CD4-positive, alpha-beta T cell (primary cell): Measurements from ENCODE around the gene DLX5. TPM values are rescaled to one million over a fixed set of nuclear protein-coding genes. Genes with fewer than 3 reads are reported as not detected.

Experiments used
- ATAC-seq: fragments of 200-7000 bp; cut with Tn5 transposase; one replicate; pipeline ENCODE4 v1.10.0; 2022; ENCODE audit warnings: mild to moderate bottlenecking; ENCODE audit not compliant: poor library complexity
- CTCF ChIA-PET: fragments of 350-600 bp; sonication (Branson Sonifier 250); formaldehyde crosslinking; loops from one replicate; lab custom pipeline; 2021; ENCODE audit warnings: antibody characterized with exemption, inconsistent platforms; lab: Charles Lee
- POLR2A ChIA-PET: fragments of 350-600 bp; sonication (Branson Sonifier 250); formaldehyde crosslinking; loops from one replicate; lab custom pipeline; 2021; ENCODE audit warnings: antibody characterized with exemption, inconsistent platforms; lab: Charles Lee
- DNase-seq, 14 experiments: peaks; one replicate each; pipeline ENCODE4 v3.0.0-alpha.2; 2013 to 2020; ENCODE audit warnings: mixed read lengths in 2 of 14
- H3K27ac ChIP-seq, 2 donors: one replicate each; pipeline versions ENCODE4 v1.5.1 to v1.7.0; 2013; ENCODE audit warnings: low read length in 2 of 2, low read depth in 1 of 2, mild to moderate bottlenecking in 1 of 2
- H3K27me3 ChIP-seq, 2 experiments: 1 replicate in 1 of 2; 2 replicates in 1 of 2; pipeline versions ENCODE4 v1.6.1 to v1.7.0; 2013; ENCODE audit warnings: low read length in 2 of 2, control low read depth in 1 of 2, mild to moderate bottlenecking in 1 of 2, moderate library complexity in 1 of 2; ENCODE audit not compliant: insufficient read depth in 2 of 2, control insufficient read depth in 1 of 2
- H3K36me3 ChIP-seq: one replicate; pipeline ENCODE4 v1.6.1; 2013; ENCODE audit warnings: low read length, control low read depth; ENCODE audit not compliant: insufficient read depth
- H3K4me1 ChIP-seq: one replicate; pipeline ENCODE4 v1.6.1; 2013; ENCODE audit warnings: low read length, control low read depth; ENCODE audit not compliant: insufficient read depth
- H3K4me3 ChIP-seq: one replicate; pipeline ENCODE4 v1.5.1; 2013; ENCODE audit warnings: mild to moderate bottlenecking, low read length, moderate library complexity
- H3K9me3 ChIP-seq, 2 experiments: 1 replicate in 1 of 2; 2 replicates in 1 of 2; pipeline versions ENCODE4 v1.6.1 to v1.7.0; 2013; ENCODE audit warnings: low read length in 2 of 2, mild to moderate bottlenecking in 2 of 2, control low read depth in 1 of 2, moderate library complexity in 1 of 2; ENCODE audit not compliant: control insufficient read depth in 1 of 2, insufficient read depth in 1 of 2
- H3K27ac Mint-ChIP-seq: one replicate; pipeline ENCODE4 v1.8.0; 2020; ENCODE audit warnings: mixed read lengths
- H3K27me3 Mint-ChIP-seq: one replicate; pipeline ENCODE4 v1.8.0; 2021; ENCODE audit warnings: mixed read lengths
- H3K36me3 Mint-ChIP-seq: one replicate; pipeline ENCODE4 v1.8.0; 2021; ENCODE audit warnings: low read depth, mixed read lengths
- H3K4me1 Mint-ChIP-seq: one replicate; pipeline ENCODE4 v1.8.0; 2021; ENCODE audit warnings: low read depth, mixed read lengths
- H3K4me3 Mint-ChIP-seq: one replicate; pipeline ENCODE4 v1.8.0; 2020; ENCODE audit warnings: mild to moderate bottlenecking, mixed read lengths
- H3K9me3 Mint-ChIP-seq: one replicate; pipeline ENCODE4 v1.8.0; 2020; ENCODE audit warnings: mixed read lengths
- CTCF ChIP-seq: fragments of 200-600 bp; IDR thresholded peaks from one replicate; pipeline ENCODE4 v1.8.0; 2022; ENCODE audit warnings: antibody characterized with exemption, mild to moderate bottlenecking
- intact Hi-C, 2 experiments: fragments of 100-400 bp; cut with DNase I in 1 of 2; cut with micrococcal nuclease in 1 of 2; formaldehyde crosslinking; loops; one replicate each; pipeline versions ENCODE4 v1.15.1 to v1.9.0; 2023 to 2025; cut with DNase I, micrococcal nuclease
- total RNA-seq, 174 experiments: library from RNA in 2 of 174; stranded (reverse) in 2 of 174; gene quantifications; one replicate each; pipeline ENCODE4 v1.2.3 and lab custom pipeline; 2021 to 2026

The DLX5 gene
- total RNA-seq, 2 experiments from 2014 or later = not detected

GRCh38 chr7:97007583-97007861, 17.1 kb downstream of the DLX5 start:
- DNase-seq (no peak), ATAC-seq (no peak)
- Mint-ChIP-seq H3K27ac (no peak overlapping the region), H3K27me3 (peaks cover 97% of the 10 kb centered on the region), H3K4me3 (no peak overlapping the region), H3K4me1 (peaks cover 26% of the 10 kb centered on the region), H3K36me3 (no peaks in the 10 kb centered on the region), H3K9me3 (no peaks in the 10 kb centered on the region)
- no peak overlapping the region for H3K4me3 ChIP-seq
- peaks cover 30% of the 10 kb centered on the region for H3K4me1 ChIP-seq
- POLR2A ChIA-PET = no interaction called here
- no peak for TF ChIP-seq CTCF
- H3K27ac ChIP-seq = no peak overlapping the region
- CTCF ChIA-PET = no interaction called here
- H3K9me3 ChIP-seq = peaks cover 5 to 43% of the 10 kb centered on the region in 2 experiments
- intact Hi-C loops = no loop called here
- peaks cover 78 to 88% of the 10 kb centered on the region in 2 experiments for H3K27me3 ChIP-seq
- H3K36me3 ChIP-seq = no peaks in the 10 kb centered on the region

GRCh38 chr7:97006816-97007582, 17.6 kb downstream of the DLX5 start:
- H3K27ac Mint-ChIP-seq = no peak overlapping the region
- H3K9me3 Mint-ChIP-seq = no peaks in the 10 kb centered on the region
- H3K27me3 Mint-ChIP-seq = peaks cover 97% of the 10 kb centered on the region
- ChIA-PET POLR2A (interaction anchor here (0.6 kb wide), 1 partner anchor 19 kb away, joined by 3 read pairs; no protein-coding TSS in a partner anchor), CTCF (interaction anchor here (1.9 kb wide), 1 partner anchor 20 kb away, joined by 7 read pairs; no protein-coding TSS in a partner anchor)
- no peak overlapping the region for H3K4me3 ChIP-seq
- intact Hi-C loops = no loop called here
- DNase-seq (no peak), ATAC-seq (no peak)
- H3K4me3 Mint-ChIP-seq = peak overlapping the region; percentile 88
- H3K4me1 Mint-ChIP-seq = peaks cover 26% of the 10 kb centered on the region
- no peaks in the 10 kb centered on the region for H3K36me3 ChIP-seq
- H3K9me3 ChIP-seq = peaks cover 0 to 47% of the 10 kb centered on the region in 2 experiments
- no peak overlapping the region for H3K27ac ChIP-seq
- H3K27me3 ChIP-seq = peaks cover 78 to 88% of the 10 kb centered on the region in 2 experiments
- H3K4me1 ChIP-seq = peaks cover 30% of the 10 kb centered on the region
- no peaks in the 10 kb centered on the region for H3K36me3 Mint-ChIP-seq
- no peak for TF ChIP-seq CTCF

DNA sequence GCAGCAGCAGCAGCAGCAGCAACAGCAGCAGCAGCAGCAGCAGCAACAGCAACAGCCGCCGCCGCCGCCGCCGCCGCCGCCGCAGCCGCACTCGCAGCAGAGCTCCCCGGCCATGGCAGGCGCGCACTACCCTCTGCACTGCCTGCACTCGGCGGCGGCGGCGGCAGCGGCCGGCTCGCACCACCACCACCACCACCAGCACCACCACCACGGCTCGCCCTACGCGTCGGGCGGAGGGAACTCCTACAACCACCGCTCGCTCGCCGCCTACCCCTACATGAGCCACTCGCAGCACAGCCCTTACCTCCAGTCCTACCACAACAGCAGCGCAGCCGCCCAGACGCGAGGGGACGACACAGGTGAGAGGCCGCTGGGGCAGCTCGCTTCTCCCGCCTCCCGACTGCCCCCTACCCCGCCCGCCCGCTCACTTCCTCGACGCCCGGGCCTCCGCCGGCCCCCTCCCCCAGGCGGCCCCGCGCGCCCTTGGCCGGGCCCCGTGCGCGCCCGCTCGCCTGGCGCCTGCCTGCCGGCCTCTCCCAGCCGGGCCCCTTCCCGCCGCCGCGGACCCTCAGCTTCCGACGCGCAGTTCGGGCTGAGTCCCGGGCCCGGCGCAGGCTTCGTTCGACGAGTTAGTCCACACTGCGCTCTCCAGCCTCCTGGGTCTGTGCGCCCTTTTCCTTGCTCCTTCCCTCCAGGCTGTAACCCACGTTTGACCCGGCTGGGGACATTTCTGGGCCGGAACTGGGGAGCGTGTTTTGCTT, 18.4 kb downstream of the DLX5 start:
- H3K9me3 Mint-ChIP-seq = no peaks in the 10 kb centered on the region
- peaks cover 30% of the 10 kb centered on the region for H3K4me1 ChIP-seq
- H3K27me3 ChIP-seq = peaks cover 77 to 88% of the 10 kb centered on the region in 2 experiments
- DNase-seq (peak in 6 of 14 experiments; percentile 19 to 62 (median 24)), ATAC-seq (peak; percentile 62)
- peak overlapping the region; percentile 34 for H3K4me3 ChIP-seq
- H3K27me3 Mint-ChIP-seq = peaks cover 97% of the 10 kb centered on the region
- no peaks in the 10 kb centered on the region for H3K36me3 ChIP-seq
- POLR2A ChIA-PET = interaction anchor here (0.6 kb wide), 1 partner anchor 18 kb away, joined by 3 read pairs; no protein-coding TSS in a partner anchor
- no peak overlapping the region for H3K27ac ChIP-seq
- no peaks in the 10 kb centered on the region for H3K36me3 Mint-ChIP-seq
- CTCF ChIA-PET = interaction anchor here (1.9 kb wide), 1 partner anchor 21 kb away, joined by 7 read pairs; no protein-coding TSS in a partner anchor
- no peak overlapping the region for H3K27ac Mint-ChIP-seq
- peaks cover 0 to 52% of the 10 kb centered on the region in 2 experiments for H3K9me3 ChIP-seq
- no peak for TF ChIP-seq CTCF
- H3K4me3 Mint-ChIP-seq = peak overlapping the region; percentile 88
- intact Hi-C loops = no loop called here
- peaks cover 26% of the 10 kb centered on the region for H3K4me1 Mint-ChIP-seq
